Activated B cell treated with CpG ODN at 0.5 μM for 24 hours (primary cell): ENCODE measurements around the gene KIRREL3. TPM values are rescaled to one million over a fixed set of nuclear protein-coding genes. Genes with fewer than 3 reads are reported as not detected.

Source experiments
- ATAC-seq: fragments of 200-7000 bp; cut with Tn5 transposase; one replicate; pipeline ENCODE4 v1.10.0; 2021; ENCODE audit warnings: low read depth, mild to moderate bottlenecking, moderate library complexity
- CTCF ChIA-PET: fragments of 350-600 bp; sonication (Branson Sonifier 250); formaldehyde crosslinking; loops from one replicate; lab custom pipeline; 2021; ENCODE audit warnings: antibody characterized with exemption; lab: Charles Lee
- POLR2A ChIA-PET: fragments of 350-600 bp; sonication (Branson Sonifier 250); formaldehyde crosslinking; loops from one replicate; lab custom pipeline; 2021; ENCODE audit warnings: antibody characterized with exemption; lab: Charles Lee
- DNase-seq: peaks from one replicate; pipeline ENCODE4 v3.0.0; 2022
- H3K27ac Mint-ChIP-seq: one replicate; pipeline ENCODE4 v1.8.0; 2020; ENCODE audit warnings: mixed read lengths
- H3K27me3 Mint-ChIP-seq: one replicate; pipeline ENCODE4 v1.8.0; 2021; ENCODE audit warnings: mixed read lengths
- H3K36me3 Mint-ChIP-seq: one replicate; pipeline ENCODE4 v1.8.0; 2021; ENCODE audit warnings: low read depth, mixed read lengths
- H3K4me1 Mint-ChIP-seq: one replicate; pipeline ENCODE4 v1.8.0; 2021; ENCODE audit warnings: mixed read lengths
- H3K4me3 Mint-ChIP-seq: one replicate; pipeline ENCODE4 v1.8.0; 2020; ENCODE audit warnings: mild to moderate bottlenecking, mixed read lengths
- H3K9me3 Mint-ChIP-seq: one replicate; pipeline ENCODE4 v1.8.0; 2020; ENCODE audit warnings: mixed read lengths
- intact Hi-C: fragments of 100-400 bp; cut with micrococcal nuclease; formaldehyde crosslinking; loops from one replicate; pipeline ENCODE4 v1.15.1; 2024
- total RNA-seq: library from RNA; stranded (reverse); gene quantifications from 2 replicates; pipeline ENCODE4 v1.2.3, GENCODE V29; 2022
- TF ChIP-seq, protein P1 (sequence below): fragments of 200-600 bp; IDR thresholded peaks from one replicate; pipeline ENCODE4 v1.8.0; 2022; ENCODE audit warnings: antibody characterized with exemption, mild to moderate bottlenecking

The KIRREL3 gene
- total RNA-seq, 1 donor from 2014 or later = not detected

DNA sequence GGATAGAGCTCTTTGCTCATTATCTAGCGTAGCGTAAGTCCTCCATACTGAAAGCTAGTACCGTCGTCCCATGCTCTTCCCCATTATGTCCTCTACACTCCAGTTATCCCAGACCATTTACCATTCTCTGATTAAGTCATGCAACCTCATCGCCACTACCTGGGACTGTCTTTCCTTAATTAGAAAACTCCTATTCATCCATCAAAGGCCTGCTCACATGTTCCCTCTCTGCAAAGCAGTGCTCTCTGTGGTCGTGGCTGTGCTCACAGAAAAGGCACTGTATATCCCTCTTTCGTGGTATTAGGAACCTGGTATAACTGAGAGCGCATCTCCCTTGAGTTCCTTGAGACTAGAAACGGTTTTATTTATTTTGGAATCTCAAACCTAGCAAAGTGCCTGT, 253.3 kb downstream of the KIRREL3 start:
- CTCF ChIA-PET = no interaction called here
- ATAC-seq (no peak), DNase-seq (no peak)
- Mint-ChIP-seq H3K9me3 (no peaks in the 10 kb centered on the region), H3K27me3 (no peaks in the 10 kb centered on the region), H3K4me1 (no peaks in the 10 kb centered on the region), H3K36me3 (no peaks in the 10 kb centered on the region), H3K27ac (no peak overlapping the region), H3K4me3 (no peak overlapping the region)
- POLR2A ChIA-PET = no interaction called here
- intact Hi-C loops = no loop called here
- TF ChIP-seq, protein P1, sequence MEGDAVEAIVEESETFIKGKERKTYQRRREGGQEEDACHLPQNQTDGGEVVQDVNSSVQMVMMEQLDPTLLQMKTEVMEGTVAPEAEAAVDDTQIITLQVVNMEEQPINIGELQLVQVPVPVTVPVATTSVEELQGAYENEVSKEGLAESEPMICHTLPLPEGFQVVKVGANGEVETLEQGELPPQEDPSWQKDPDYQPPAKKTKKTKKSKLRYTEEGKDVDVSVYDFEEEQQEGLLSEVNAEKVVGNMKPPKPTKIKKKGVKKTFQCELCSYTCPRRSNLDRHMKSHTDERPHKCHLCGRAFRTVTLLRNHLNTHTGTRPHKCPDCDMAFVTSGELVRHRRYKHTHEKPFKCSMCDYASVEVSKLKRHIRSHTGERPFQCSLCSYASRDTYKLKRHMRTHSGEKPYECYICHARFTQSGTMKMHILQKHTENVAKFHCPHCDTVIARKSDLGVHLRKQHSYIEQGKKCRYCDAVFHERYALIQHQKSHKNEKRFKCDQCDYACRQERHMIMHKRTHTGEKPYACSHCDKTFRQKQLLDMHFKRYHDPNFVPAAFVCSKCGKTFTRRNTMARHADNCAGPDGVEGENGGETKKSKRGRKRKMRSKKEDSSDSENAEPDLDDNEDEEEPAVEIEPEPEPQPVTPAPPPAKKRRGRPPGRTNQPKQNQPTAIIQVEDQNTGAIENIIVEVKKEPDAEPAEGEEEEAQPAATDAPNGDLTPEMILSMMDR = no peak

DNA sequence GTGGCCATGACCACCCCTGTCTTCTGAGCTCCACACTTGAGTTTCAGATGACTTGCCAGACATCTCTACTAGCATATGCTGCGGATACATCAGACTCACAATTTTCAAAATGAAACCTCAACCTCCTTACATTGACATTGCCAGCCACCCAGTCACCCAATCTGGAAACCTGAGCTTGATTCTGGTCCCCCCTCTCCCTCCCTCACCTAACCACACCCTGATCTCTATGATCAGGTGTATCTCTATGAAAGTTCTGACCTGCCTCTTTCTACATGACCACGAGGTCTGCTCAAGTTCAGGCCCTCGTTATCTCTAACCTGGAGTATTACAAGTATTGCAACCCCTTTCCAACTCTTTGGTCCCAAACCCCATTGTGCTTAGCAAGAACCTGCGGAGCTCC, 254.1 kb downstream of the KIRREL3 start:
- no peaks in the 10 kb centered on the region for H3K36me3 Mint-ChIP-seq
- TF ChIP-seq, protein P1 = no peak
- no peak for ATAC-seq
- CTCF ChIA-PET = no interaction called here
- no peaks in the 10 kb centered on the region for H3K4me1 Mint-ChIP-seq
- intact Hi-C loops = no loop called here
- no peaks in the 10 kb centered on the region for H3K27me3 Mint-ChIP-seq
- no peak for DNase-seq
- no peak overlapping the region for H3K27ac Mint-ChIP-seq
- no peaks in the 10 kb centered on the region for H3K9me3 Mint-ChIP-seq
- POLR2A ChIA-PET = no interaction called here
- H3K4me3 Mint-ChIP-seq = no peak overlapping the region

DNA sequence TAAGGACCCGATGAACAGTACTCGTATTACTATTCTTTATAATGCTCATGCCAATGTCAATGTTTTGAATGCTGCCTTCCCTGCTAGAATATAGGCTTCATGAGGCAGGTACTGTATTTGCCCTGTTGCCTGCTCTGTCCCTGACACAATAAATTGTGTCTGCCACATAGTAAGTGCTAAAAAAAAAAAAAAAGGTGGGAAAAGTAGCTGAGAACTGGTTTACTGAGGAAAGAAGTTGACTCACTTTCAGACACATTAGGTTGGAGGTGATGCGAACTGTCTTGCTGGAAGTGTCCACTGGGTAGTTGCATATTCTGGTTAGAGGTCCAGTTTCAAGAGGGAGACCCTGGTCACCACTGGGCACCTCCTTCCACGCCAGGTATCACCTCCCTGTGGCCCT, 255.9 kb downstream of the KIRREL3 start:
- CTCF ChIA-PET = no interaction called here
- no peak overlapping the region for H3K27ac Mint-ChIP-seq
- ATAC-seq = no peak
- H3K4me3 Mint-ChIP-seq = no peak overlapping the region
- no peak for DNase-seq
- POLR2A ChIA-PET = no interaction called here
- TF ChIP-seq, protein P1 = no peak
- no peaks in the 10 kb centered on the region for H3K36me3 Mint-ChIP-seq
- no peaks in the 10 kb centered on the region for H3K4me1 Mint-ChIP-seq
- H3K27me3 Mint-ChIP-seq = no peaks in the 10 kb centered on the region
- intact Hi-C loops = no loop called here
- H3K9me3 Mint-ChIP-seq = no peaks in the 10 kb centered on the region

DNA sequence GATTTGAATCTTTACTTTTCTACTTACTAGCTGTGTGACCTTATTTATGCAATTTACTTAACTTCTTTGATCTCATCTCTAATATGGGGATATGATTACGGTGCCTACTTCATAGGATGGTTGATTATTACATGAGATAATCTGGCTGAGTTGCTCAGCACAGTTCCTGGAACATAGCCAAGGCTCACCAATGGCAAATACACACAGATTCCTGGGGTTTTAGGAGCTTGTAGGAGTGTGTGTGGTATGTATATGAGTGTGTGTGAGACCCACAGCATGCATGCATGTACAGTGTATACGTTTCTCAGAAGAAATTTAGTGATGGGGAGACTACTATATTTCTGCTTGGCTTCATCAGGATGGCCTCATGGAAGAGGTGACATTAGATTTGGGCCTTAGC, 256.9 kb downstream of the KIRREL3 start:
- ATAC-seq = no peak
- intact Hi-C loops = no loop called here
- H3K36me3 Mint-ChIP-seq = no peaks in the 10 kb centered on the region
- H3K4me3 Mint-ChIP-seq = no peak overlapping the region
- no peaks in the 10 kb centered on the region for H3K27me3 Mint-ChIP-seq
- ChIA-PET CTCF (no interaction called here), POLR2A (no interaction called here)
- no peaks in the 10 kb centered on the region for H3K4me1 Mint-ChIP-seq
- no peak for DNase-seq
- H3K27ac Mint-ChIP-seq = no peak overlapping the region
- H3K9me3 Mint-ChIP-seq = no peaks in the 10 kb centered on the region
- TF ChIP-seq, protein P1 = no peak

DNA sequence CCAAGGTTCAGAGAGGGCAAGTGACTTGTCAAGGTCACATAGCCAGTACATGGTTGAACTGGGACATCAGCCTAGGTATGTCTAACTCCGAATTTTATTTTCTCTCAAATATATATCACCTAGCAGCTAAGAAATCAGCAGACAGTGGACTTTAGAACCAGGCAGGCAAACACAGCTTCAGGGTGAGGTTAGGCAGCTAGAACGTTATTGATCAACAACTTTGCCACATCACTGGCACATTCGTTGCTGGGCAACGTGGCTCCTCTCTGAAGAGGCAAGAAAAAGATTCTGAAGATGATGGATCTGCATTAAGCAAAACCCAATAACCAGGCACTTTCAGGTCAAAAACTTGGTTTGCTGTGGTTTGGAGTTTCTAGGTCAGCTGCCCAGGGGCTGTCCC, 258.0 kb downstream of the KIRREL3 start:
- TF ChIP-seq, protein P1 = no peak
- ChIA-PET CTCF (no interaction called here), POLR2A (no interaction called here)

More for the DNA sequence above, 258.0 kb downstream of the KIRREL3 start:
- ATAC-seq (no peak), DNase-seq (no peak)
- Mint-ChIP-seq H3K9me3 (no peaks in the 10 kb centered on the region), H3K36me3 (no peaks in the 10 kb centered on the region), H3K27ac (no peak overlapping the region), H3K4me3 (no peak overlapping the region), H3K4me1 (no peaks in the 10 kb centered on the region), H3K27me3 (no peaks in the 10 kb centered on the region)
- intact Hi-C loops = no loop called here
